ENCODE measurements around the gene LANCL3. TPM values are rescaled to one million over a fixed set of nuclear protein-coding genes. Genes with fewer than 3 reads are reported as not detected.

Gene LANCL3
- polyA plus RNA-seq, 1 donor from 2014 or later, result 0.19 TPM

DNA sequence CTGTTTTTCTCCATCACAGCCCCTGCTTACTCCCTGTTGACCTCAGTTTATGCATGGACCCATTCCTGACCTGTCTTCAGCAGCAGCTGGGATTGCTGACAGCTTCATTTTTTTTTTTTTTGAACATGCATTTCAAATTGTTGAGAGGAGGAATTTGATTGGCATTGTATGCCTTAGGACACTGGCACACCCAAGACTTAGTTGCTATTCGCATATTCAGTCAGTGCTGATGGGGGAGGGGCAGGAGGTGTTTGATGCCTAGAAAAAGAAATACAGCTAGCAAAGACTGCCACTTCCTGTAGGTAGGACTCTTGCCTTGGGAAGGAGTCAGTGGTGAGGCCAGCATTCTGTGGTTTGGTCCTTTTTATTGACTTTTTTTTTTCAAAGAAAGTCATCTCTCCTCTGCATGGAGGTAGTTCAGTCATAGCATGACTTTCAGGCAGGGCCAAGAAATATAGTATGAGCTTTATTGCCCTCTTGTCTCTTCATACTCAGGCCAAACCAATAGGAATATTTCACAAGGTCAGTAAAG is 80.5 kb downstream of the LANCL3 start:
- no peak overlapping the region for H3K4me3 Mint-ChIP-seq

DNA sequence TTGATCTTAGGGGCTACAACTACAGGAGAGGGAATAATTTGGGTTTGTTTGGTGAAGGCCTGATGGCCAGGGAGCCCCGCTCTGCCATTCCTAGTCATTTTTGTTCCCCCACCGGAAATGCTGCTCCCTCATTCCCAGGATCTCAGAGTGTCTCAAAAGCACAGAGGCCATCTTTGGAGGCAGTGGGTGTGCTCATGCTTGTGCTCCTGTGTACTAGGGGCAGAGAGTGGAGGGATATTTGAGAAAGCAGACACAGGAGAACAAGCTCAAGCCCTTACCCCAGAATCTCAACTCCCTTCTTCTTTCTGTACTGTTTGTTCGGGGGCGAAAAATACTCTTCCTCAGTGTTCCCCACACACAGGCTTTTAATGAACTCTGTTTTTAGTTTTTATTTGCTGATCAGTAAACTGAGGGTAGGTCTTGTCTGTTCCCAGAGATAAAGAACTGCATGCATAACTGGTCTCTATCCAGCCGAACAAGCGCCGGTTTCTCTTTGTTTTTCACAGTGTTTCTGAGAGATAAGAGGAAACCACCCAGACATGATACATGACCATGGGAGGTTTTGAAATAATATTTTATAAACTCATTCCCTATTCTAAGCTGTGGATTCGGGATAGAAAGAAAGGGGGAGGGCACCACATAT is 81.2 kb downstream of the LANCL3 start:
- Mint-ChIP-seq H3K27me3 (peaks cover 2% of the 10 kb centered on the region), H3K4me3 (no peak overlapping the region), H3K4me1 (peaks cover 0 to 2% (median 0%) of the 10 kb centered on the region in 3 donors), H3K9me3 (no peaks in the 10 kb centered on the region), H3K27ac (no peak overlapping the region), H3K36me3 (peaks cover 1% of the 10 kb centered on the region)

More for the DNA sequence above, 80.5 kb downstream of the LANCL3 start:
- Mint-ChIP-seq H3K27ac (no peak overlapping the region), H3K27me3 (peaks cover 2% of the 10 kb centered on the region), H3K9me3 (no peaks in the 10 kb centered on the region), H3K36me3 (peaks cover 1% of the 10 kb centered on the region), H3K4me1 (peaks cover 0 to 2% (median 0%) of the 10 kb centered on the region in 3 donors)

DNA sequence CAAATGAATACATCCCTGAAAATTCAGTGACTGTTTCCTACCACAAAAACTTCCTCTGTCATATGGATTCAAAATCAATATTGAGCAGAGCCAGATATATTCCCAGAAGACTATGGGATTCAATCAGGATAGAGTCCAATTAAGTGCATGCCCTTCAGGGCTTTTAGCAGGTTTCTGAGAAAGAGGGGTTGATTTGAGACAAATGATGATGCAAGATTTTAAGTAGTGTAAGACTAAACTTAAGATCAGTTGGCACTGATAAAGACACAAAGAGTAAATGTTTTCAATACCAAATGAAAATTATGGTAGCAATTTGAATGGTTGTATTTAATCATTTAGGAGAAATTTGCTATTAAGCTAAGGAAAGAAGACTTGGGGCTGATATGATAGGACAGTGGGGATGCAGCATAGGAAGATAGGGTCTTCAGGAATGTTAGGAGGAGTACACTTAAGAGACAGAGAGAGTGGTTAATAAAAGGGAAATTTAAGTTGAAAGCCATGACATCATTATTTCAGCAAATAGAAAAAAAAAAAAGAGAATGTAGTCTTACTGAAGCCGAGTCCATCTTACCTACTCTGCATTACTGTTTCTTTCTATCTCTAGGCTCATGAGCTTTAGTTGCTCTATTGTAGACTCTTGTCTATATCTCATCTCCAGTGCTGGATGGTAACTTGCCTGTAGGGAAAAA is 82.1 kb downstream of the LANCL3 start:
- H3K27ac Mint-ChIP-seq, result no peak overlapping the region
- H3K4me1 Mint-ChIP-seq, result peaks cover 0 to 2% (median 0%) of the 10 kb centered on the region in 3 donors
- H3K27me3 Mint-ChIP-seq, result peaks cover 2% of the 10 kb centered on the region
- no peaks in the 10 kb centered on the region for H3K9me3 Mint-ChIP-seq
- no peak overlapping the region for H3K4me3 Mint-ChIP-seq
- peaks cover 1% of the 10 kb centered on the region for H3K36me3 Mint-ChIP-seq

DNA sequence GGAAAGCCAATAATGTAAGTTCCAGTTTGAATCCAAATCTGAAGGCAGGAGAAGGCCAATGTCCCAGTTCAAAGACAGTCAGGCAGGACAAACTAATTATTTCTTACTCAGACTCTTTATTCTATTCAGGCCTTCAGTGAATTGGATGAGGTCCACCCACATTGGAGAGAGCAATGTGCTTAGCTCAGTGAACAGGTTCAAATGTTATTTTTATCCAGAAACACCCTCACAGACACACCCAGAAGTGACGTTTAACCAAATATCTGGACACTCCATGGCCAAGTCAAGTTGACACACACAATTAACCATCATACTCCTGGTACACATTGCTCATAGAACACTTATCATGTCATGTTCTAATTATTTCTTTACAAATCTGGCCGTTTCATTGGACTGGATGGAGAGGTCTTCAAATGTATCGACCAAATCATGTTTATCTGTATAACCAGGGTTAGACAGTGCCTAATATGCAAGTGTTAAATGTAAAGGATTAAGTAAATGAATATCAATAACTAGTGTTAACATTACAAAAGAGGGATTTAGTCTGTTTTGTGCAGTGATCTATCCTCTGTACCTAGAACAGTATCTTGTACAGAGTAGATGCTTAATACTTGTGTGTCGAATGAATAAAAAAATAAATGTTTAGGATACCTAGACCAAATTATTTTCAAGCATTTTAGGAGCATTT is 87.0 kb downstream of the LANCL3 start:
- H3K27ac Mint-ChIP-seq, result no peak overlapping the region
- H3K4me3 Mint-ChIP-seq, result no peak overlapping the region
- peaks cover 1% of the 10 kb centered on the region for H3K36me3 Mint-ChIP-seq
- H3K9me3 Mint-ChIP-seq, result no peaks in the 10 kb centered on the region
- no peaks in the 10 kb centered on the region for H3K4me1 Mint-ChIP-seq
- peaks cover 3% of the 10 kb centered on the region for H3K27me3 Mint-ChIP-seq

DNA sequence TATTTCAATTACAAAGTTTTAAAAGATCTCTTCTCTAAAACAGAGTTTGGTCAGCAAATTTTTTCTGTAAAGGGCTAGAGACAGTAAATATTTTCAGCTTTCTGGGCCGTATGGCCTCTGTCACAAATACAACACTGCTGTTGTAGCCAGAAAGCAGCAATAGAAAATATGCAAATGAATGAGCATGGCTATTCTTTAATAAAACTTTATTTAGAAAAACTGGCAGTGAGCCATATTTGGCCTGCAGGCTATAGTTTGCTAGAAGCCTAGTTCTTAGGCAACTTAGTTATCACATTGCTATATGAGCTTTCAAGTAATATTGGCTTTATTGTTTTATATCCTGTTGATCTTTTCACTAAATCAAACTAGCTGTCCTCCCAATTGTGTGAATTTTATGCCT is 87.6 kb downstream of the LANCL3 start:
- H3K27me3 Mint-ChIP-seq, result peaks cover 3% of the 10 kb centered on the region
- no peaks in the 10 kb centered on the region for H3K9me3 Mint-ChIP-seq
- no peak overlapping the region for H3K4me3 Mint-ChIP-seq
- peaks cover 1% of the 10 kb centered on the region for H3K36me3 Mint-ChIP-seq
- no peak overlapping the region for H3K27ac Mint-ChIP-seq
- no peaks in the 10 kb centered on the region for H3K4me1 Mint-ChIP-seq

DNA sequence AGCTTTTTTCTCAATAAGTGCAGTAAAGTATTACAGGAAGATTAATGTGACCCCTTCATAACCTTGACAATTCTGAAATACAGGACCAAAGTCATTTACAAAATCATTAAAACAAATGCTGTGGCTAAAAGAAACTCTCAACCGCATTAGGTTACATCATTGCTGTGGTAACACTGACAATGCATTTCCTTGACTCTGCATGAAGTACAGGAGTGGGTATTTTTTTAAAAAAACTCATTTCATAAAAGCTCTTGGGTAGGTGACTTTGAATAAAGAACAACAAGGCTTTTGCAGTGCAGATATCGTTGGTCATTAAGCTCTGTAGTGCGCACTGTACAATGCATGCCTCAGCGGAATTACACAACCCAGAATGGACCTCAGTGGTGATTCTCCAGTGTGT is 90.7 kb downstream of the LANCL3 start:
- H3K4me1 Mint-ChIP-seq, result no peaks in the 10 kb centered on the region
- no peak overlapping the region for H3K27ac Mint-ChIP-seq
- H3K4me3 Mint-ChIP-seq, result no peak overlapping the region
- peaks cover 0 to 6% (median 3%) of the 10 kb centered on the region in 3 donors for H3K9me3 Mint-ChIP-seq
- H3K36me3 Mint-ChIP-seq, result no peaks in the 10 kb centered on the region
- H3K27me3 Mint-ChIP-seq, result peaks cover 2% of the 10 kb centered on the region

DNA sequence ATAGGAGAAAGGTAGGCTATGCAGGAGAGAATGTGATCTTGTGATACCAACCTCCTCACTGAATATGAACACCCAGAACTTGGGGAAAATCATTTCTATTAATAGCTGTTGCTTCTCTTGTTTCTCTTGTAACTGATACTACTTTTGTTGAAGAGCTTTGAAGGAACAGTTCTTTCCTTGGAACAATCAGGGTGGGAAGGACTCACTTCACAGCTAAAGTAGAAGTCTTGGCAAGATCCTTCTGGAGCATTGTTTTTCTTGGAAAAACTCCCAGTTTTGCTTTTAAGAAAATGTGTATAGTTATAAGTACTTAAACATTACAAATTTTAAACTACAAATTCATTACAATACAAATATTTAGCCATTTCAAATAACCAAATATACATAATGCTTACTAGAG is 95.1 kb downstream of the LANCL3 start:
- Mint-ChIP-seq H3K27me3 (peaks cover 2% of the 10 kb centered on the region), H3K9me3 (peaks cover 2 to 6% (median 3%) of the 10 kb centered on the region in 3 donors), H3K4me1 (no peaks in the 10 kb centered on the region), H3K27ac (no peak overlapping the region), H3K36me3 (no peaks in the 10 kb centered on the region), H3K4me3 (no peak overlapping the region)

DNA sequence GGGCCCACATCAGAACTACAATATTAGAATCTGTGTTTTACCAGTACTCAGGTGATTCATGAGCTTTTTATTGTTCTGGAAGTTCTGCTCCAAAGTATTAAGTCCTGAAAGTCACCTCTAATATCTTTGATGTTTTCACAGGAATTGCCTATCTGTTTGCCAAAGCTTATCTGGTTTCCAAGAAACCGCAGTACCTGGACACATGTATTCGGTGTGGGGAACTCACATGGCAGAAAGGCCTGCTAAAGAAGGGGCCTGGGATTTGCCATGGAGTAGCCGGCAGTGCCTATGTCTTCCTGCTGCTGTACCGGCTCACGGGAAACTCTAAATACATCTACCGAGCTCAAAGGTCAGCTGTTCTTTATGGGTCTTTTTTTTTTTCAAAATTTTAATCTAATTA is 95.7 kb downstream of the LANCL3 start:
- Mint-ChIP-seq H3K27me3 (no peaks in the 10 kb centered on the region), H3K36me3 (no peaks in the 10 kb centered on the region), H3K27ac (no peak overlapping the region), H3K9me3 (peaks cover 2 to 6% (median 3%) of the 10 kb centered on the region in 3 donors), H3K4me1 (no peaks in the 10 kb centered on the region), H3K4me3 (no peak overlapping the region)

DNA sequence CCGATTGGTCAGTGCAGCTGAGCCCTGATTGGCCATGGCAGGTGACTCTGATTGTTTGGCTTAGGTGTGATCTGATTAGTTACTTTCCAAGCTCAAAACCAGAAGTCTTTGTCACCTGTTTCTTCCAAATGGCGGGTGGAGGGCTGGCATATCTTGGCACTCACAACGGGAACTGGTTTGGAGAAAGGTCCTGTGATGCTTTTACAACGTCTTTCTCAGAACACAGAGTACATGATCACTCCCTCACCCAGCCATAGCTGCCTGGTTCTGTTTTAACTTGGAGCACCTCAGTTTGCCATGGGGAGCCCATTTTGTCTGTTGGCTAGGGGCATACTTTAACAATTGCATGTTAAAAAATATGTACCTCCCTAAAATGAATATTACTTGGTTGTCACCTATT is 101.1 kb downstream of the LANCL3 start:
- H3K27ac Mint-ChIP-seq, result no peak overlapping the region

DNA sequence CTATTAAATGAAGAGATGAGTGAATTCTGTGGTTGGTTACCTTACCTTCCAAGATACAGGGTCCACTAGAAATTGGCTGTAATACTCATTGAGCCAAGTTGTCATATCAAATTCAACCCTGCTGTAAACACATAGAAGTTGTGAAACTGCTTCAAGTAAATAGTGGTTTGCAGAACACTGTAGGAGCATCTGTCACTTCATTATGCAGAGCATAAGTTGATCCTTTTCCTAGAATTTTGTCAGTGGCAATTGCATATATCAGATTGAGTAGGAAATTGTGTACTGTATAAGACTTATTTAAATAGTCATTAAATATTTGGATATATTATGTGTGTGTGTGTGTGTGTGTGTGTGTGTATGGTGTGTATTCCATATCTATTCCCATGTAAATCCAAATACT is 105.3 kb downstream of the LANCL3 start:
- Mint-ChIP-seq H3K9me3 (no peaks in the 10 kb centered on the region), H3K4me1 (peaks cover 0 to 2% (median 0%) of the 10 kb centered on the region in 3 donors), H3K4me3 (no peak overlapping the region)

More for the DNA sequence above, 101.1 kb downstream of the LANCL3 start:
- Mint-ChIP-seq H3K9me3 (peaks cover 0 to 2% (median 0%) of the 10 kb centered on the region in 3 donors), H3K4me1 (no peaks in the 10 kb centered on the region), H3K27me3 (no peaks in the 10 kb centered on the region), H3K36me3 (no peaks in the 10 kb centered on the region), H3K4me3 (no peak overlapping the region)

DNA sequence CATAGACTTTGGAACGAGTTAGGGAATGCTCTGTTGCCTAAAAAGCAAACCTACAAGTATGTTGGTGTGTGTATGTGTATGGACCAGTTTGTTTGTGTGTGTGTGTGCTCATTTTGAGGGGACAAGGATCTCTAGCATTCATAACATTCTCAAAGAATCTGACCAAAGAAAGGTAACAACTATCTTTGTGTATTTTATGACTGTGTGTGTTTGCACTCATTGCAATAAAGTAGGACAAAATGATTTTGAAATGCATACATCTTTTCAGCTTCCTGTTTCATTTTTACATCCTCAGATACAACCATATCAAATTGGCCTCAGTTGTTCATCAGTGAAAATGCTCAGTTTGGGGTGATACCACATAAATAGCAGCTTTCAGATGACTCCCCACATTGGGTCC is 105.8 kb downstream of the LANCL3 start:
- H3K27me3 Mint-ChIP-seq, result no peaks in the 10 kb centered on the region
- H3K9me3 Mint-ChIP-seq, result no peaks in the 10 kb centered on the region
- H3K4me3 Mint-ChIP-seq, result no peak overlapping the region
- H3K4me1 Mint-ChIP-seq, result peaks cover 0 to 2% (median 0%) of the 10 kb centered on the region in 3 donors
- no peak overlapping the region for H3K27ac Mint-ChIP-seq
- no peaks in the 10 kb centered on the region for H3K36me3 Mint-ChIP-seq

More for the DNA sequence above, 105.3 kb downstream of the LANCL3 start:
- H3K27ac Mint-ChIP-seq, result no peak overlapping the region
- no peaks in the 10 kb centered on the region for H3K36me3 Mint-ChIP-seq
- no peaks in the 10 kb centered on the region for H3K27me3 Mint-ChIP-seq

DNA sequence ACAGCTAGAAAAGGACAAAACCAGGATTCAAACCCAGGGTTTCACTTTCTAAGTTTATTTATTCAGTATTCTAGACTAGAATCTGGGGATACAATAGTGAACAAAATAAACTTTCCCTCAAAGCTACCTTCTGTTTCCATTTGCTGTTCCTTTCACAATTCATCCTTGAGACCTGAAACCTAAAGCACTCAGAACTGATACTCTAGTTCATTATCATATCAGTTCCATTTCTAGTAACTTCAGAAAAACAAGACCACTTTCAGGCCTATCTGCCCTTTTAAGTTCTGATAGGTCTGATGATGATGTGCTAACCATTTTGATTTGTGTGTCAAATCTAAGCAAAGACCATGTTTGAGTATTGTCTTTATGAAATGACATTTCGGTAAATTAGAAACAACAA is 106.3 kb downstream of the LANCL3 start:
- Mint-ChIP-seq H3K27ac (no peak overlapping the region), H3K36me3 (no peaks in the 10 kb centered on the region), H3K9me3 (no peaks in the 10 kb centered on the region), H3K4me1 (peaks cover 0 to 2% (median 0%) of the 10 kb centered on the region in 3 donors), H3K27me3 (no peaks in the 10 kb centered on the region), H3K4me3 (no peak overlapping the region)

DNA sequence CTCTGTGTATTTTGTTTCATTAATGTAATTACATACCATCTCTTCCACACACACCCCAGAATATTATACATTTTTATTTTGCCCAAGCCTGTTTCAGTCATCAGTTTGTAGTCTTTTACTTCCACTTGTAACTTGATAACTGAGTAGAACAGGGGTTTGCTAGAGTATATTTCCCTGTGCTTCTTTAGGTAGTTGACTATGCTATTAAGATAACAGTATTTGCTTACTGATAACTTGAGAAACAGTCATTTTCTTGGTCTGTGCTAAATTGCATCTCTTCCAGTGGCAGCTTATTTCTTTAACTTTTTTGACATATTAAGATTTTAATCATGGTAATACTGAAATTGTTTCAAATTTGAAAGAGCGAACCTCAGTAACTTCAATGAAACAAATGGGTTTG is 107.1 kb downstream of the LANCL3 start:
- no peaks in the 10 kb centered on the region for H3K27me3 Mint-ChIP-seq
- no peaks in the 10 kb centered on the region for H3K9me3 Mint-ChIP-seq

DNA sequence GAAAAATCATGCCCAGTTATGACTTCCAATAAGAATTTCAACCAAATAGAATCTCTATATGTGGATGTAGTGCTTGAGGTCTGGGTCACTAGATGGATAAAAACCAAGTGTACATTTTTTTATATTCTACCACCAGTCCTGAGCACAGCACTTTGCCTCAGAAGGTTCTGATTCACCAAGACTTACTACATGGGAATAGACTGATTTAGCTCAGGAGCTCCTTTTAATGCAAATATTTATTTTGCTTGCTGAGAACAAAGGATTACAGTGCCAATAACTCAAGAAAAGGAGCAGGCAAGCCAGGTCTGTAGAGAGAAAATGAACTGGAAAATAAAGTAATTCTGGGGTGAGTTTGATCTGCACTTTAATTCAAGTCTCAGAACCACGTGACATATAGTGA is 107.8 kb downstream of the LANCL3 start:
- H3K27ac Mint-ChIP-seq, result no peak overlapping the region
- no peaks in the 10 kb centered on the region for H3K36me3 Mint-ChIP-seq
- H3K9me3 Mint-ChIP-seq, result no peaks in the 10 kb centered on the region
- H3K27me3 Mint-ChIP-seq, result no peaks in the 10 kb centered on the region
- peaks cover 0 to 2% (median 0%) of the 10 kb centered on the region in 3 donors for H3K4me1 Mint-ChIP-seq
- H3K4me3 Mint-ChIP-seq, result no peak overlapping the region

More for the DNA sequence above, 107.1 kb downstream of the LANCL3 start:
- Mint-ChIP-seq H3K4me1 (peaks cover 0 to 2% (median 0%) of the 10 kb centered on the region in 3 donors), H3K27ac (no peak overlapping the region), H3K36me3 (no peaks in the 10 kb centered on the region), H3K4me3 (no peak overlapping the region)

DNA sequence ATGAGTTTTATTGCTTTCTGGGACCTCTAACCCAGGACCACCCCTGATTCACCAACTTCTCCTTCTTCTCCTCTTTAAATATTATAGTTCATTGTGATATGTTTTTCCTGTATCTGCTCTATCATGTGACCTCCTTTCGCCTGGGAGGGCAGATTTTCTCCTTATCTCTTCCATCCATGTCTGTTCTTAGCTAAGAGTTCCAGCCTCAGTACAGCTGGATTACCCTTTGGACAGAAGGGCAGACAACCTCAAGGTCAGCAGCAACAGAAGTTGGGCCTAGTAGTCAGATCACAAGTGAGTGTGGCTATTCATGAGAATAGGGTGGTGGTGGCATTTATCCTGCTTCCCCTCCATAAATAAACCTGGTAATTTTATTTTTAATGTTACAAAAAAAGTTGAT is 108.4 kb downstream of the LANCL3 start:
- no peaks in the 10 kb centered on the region for H3K9me3 Mint-ChIP-seq

More for the DNA sequence above, 108.4 kb downstream of the LANCL3 start:
- no peaks in the 10 kb centered on the region for H3K27me3 Mint-ChIP-seq
- H3K4me3 Mint-ChIP-seq, result no peak overlapping the region
- H3K27ac Mint-ChIP-seq, result no peak overlapping the region
- H3K36me3 Mint-ChIP-seq, result no peaks in the 10 kb centered on the region
- peaks cover 0 to 2% (median 0%) of the 10 kb centered on the region in 3 donors for H3K4me1 Mint-ChIP-seq

Data from IgD-negative memory B cell (primary cell).